Motor neuron (in vitro differentiated cells): Measurements from ENCODE around the gene NKX1-2. TPM values are rescaled to one million over a fixed set of nuclear protein-coding genes. Genes with fewer than 3 reads are reported as not detected.

Source experiments
- ATAC-seq, 8 experiments: fragments of 200-7000 bp; cut with Tn5 transposase; replicated peaks in 6 of 8; 2 replicates each; pipeline ENCODE4 v1.8.0; 2021; ENCODE audit warnings: mild to moderate bottlenecking in 8 of 8, moderate library complexity in 8 of 8
- H3K27ac ChIP-seq, 2 donors: fragments of 250-450 bp; sonication (Bioruptor Pico); 2 replicates each; pipeline ENCODE4 v1.9.0; 2021; ENCODE audit warnings: antibody characterized with exemption in 2 of 2, mild to moderate bottlenecking in 2 of 2, moderate library complexity in 1 of 2
- H3K4me1 ChIP-seq, 2 donors: fragments of 250-450 bp; sonication (Bioruptor Pico); replicated peaks in 1 of 2; 2 replicates each; pipeline ENCODE4 v1.6.1; 2021; ENCODE audit warnings: antibody characterized with exemption in 2 of 2, mild to moderate bottlenecking in 2 of 2, moderate library complexity in 1 of 2
- H3K4me3 ChIP-seq, 5 donors: fragments of 250-450 bp; sonication (Bioruptor Pico); 2 replicates each; pipeline ENCODE4 v1.9.0; 2021; ENCODE audit warnings: antibody characterized with exemption in 5 of 5, mild to moderate bottlenecking in 5 of 5, moderate library complexity in 4 of 5
- whole genome bisulfite sequencing, 10 experiments: fragments of 450-650 bp; shearing (Covaris generic); methylation state at CpG; one replicate each; pipeline ENCODE4 v1.0.0; 2022; 5-methylcytosine and 5-hydroxymethylcytosine counted together
- in situ Hi-C, 9 experiments: fragments of 400-800 bp; cut with MboI; loops; one replicate each; pipeline ENCODE4 v1.15.0; 2021; ENCODE audit warnings: low sequenced_read_pairs in 9 of 9, low pct_unique_long_range_greater_than_20kb in 2 of 9; ENCODE audit not compliant: unreplicated experiment in 9 of 9
- total RNA-seq, 8 experiments: library from RNA; unstranded; fragments of 300-600 nt; gene quantifications; 2 replicates each; pipeline versions ENCODE4 v1.2.3 to v1.2.4, GENCODE V29; 2022

The NKX1-2 gene
- total RNA-seq, 8 experiments from 2014 or later: 0.09 to 2.6 (median 0.25) TPM; not detected in 4

DNA sequence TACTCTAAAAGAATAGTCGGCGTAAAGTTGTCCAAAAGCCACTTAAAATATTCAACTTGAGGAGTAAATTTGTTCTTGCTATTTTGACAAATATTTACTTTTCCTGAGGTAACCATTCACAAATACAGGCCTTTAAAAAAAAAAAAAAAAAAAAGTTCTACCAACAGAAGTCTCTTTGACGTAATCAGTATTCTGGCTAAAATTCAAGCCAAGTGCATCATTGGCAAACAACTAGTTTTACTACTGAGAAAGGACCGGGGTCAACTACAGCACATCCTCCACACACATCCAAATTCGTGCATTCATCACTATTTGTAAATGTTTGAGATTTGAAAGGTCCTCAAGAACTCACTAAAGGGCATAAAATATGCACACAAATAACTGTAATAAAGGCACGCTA lies 33.1 kb downstream of the NKX1-2 start:
- ATAC-seq: no peak
- Histone ChIP-seq H3K4me1 (peaks cover 4 to 18% of the 10 kb centered on the region in 2 donors), H3K4me3 (no peak overlapping the region), H3K27ac (no peak overlapping the region)
- 42 to 96% (median 67%) methylated on average over 1 to 6 of the region's 6 CpGs for WGBS, 10 experiments
- in situ Hi-C loops: no loop called here

DNA sequence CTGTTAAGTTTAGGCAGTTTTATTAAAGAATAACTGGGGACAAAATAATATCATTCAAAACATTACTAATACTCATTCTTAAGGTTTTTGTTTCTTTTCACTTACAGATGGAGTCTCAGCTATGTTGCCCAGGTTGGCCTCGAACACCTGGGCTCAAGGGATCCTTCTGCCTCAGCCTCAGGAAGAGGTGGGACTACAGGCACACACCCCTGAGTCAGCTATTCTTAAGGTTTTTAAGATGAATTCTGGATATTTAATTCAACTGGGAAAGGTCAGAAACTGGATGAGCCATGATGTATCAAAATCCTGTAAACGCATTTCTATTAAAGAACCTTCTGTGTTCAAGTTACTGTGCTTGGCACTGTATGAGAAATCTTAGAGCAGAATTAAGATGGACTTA lies 34.6 kb downstream of the NKX1-2 start:
- H3K4me1 ChIP-seq: peaks cover 4 to 18% of the 10 kb centered on the region in 2 donors
- 50 to 100% (median 100%) methylated on average over 1 to 2 of the region's 2 CpGs; no CpG with 5 or more reads in 1 of the 10 experiments for WGBS, 10 experiments
- ATAC-seq: no peak
- H3K4me3 ChIP-seq: no peak overlapping the region
- H3K27ac ChIP-seq: no peak overlapping the region
- in situ Hi-C loops: no loop called here

DNA sequence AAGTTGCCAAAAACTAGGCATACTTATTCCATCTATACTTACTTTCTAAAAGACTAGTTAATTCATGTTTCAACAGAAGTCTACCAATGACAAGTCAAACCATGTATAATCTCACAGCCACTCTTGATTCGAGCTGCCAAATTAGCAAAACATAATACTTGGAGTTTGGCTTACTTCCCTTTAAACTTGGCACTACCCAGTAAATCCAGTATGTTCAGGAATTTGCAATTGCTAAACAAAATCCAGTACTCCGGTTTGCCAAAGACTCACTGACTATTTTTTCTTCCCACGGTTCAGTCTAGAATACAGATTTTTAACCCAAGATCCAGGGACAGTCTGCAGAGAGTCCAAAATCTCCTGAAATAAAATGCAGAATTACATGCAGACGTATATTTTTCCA lies 35.8 kb downstream of the NKX1-2 start:
- 7 to 100% (median 78%) methylated on average over 1 to 4 of the region's 4 CpGs for WGBS, 10 experiments

GRCh38 chr10:124409696-124410095 lies 40.1 kb downstream of the NKX1-2 start:
- Histone ChIP-seq H3K4me1 (no peaks in the 10 kb centered on the region), H3K27ac (no peak overlapping the region), H3K4me3 (no peak overlapping the region)
- in situ Hi-C loops: no loop called here
- ATAC-seq: no peak

More for the DNA sequence above, 35.8 kb downstream of the NKX1-2 start:
- Histone ChIP-seq H3K27ac (no peak overlapping the region), H3K4me1 (peaks cover 4 to 15% of the 10 kb centered on the region in 2 donors), H3K4me3 (no peak overlapping the region)
- ATAC-seq: no peak
- in situ Hi-C loops: no loop called here

GRCh38 chr10:124408357-124408756 lies 41.5 kb downstream of the NKX1-2 start:
- ATAC-seq: no peak
- no peak overlapping the region for H3K4me3 ChIP-seq
- WGBS, 10 experiments: 79 to 100% (median 100%) methylated on average over 1 to 2 of the region's 2 CpGs
- H3K27ac ChIP-seq: no peak overlapping the region
- no peaks in the 10 kb centered on the region for H3K4me1 ChIP-seq
- in situ Hi-C loops: no loop called here

DNA sequence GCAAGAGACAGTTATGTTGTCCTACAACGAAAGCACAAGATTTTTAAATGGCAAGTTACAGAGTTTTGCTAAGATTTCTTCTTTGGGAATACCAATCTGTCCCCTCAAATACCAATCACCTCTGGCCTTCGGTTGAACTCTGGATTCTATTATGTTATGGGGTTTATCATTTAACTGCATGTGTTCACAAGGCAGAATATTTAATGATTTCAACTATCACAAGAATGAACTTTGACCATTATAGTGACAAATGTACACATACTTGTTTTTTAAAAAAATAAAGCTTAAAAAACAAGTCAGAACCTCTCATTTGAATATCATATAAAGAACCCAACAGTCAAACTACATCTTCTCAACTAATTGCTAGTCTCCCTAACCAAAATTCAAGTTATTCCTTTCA lies 42.4 kb downstream of the NKX1-2 start:
- no peak for ATAC-seq
- Histone ChIP-seq H3K4me1 (no peaks in the 10 kb centered on the region), H3K27ac (no peak overlapping the region), H3K4me3 (no peak overlapping the region)
- in situ Hi-C loops: no loop called here
- 78 to 100% (median 94%) methylated on average over 1 to 2 of the region's 2 CpGs; no CpG with 5 or more reads in 1 of the 10 experiments for whole genome bisulfite sequencing, 10 experiments

DNA sequence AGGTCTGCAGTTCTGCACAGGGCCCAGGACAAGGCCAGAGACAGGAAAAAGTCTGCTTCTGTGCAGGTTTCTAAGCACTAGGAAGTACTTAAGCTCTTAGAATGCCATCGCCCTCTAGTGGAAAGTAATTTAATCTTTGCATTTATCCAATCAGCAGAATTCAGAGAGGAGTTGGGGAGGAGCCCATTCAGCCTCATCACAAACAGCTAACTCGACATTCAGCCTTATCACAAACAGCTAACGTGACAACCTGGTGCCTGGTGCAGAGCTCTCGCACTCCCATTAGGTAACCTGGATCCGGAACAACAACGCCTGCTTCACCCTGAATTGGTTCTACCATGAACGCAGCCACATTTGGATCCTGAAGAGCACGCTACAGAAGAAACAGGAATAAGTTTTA lies 46.3 kb downstream of the NKX1-2 start:
- WGBS, 10 experiments: 0 to 100% (median 63%) methylated on average over 1 to 8 of the region's 8 CpGs; no CpG with 5 or more reads in 2 of the 10 experiments
- in situ Hi-C loops: no loop called here
- H3K4me3 ChIP-seq: no peak overlapping the region
- peak; percentile 51 to 99 (median 82) for ATAC-seq
- H3K4me1 ChIP-seq: no peaks in the 10 kb centered on the region
- no peak overlapping the region for H3K27ac ChIP-seq

DNA sequence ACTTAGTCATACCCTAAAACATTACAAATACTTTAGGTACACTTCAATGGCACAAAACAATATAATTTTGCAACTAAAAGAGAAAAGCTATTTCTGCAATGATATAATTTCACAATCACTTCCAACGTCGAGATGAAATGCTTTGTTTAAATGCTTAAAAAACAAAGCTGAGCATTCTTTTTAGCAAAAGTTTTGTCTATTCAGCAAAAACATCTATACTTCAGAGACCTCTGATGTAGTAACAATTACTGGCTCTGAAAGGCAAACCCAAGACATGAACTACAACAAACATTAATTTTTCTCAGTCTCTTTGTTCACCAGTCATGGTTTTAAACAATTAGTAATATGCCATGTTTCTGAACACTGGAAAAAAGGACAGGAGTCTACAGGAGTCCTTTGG lies 47.6 kb downstream of the NKX1-2 start:
- in situ Hi-C loops: no loop called here
- no peak overlapping the region for H3K27ac ChIP-seq
- WGBS, 10 experiments: 81 to 100% (median 96%) methylated on average over 1 to 2 of the region's 2 CpGs; no CpG with 5 or more reads in 2 of the 10 experiments

DNA sequence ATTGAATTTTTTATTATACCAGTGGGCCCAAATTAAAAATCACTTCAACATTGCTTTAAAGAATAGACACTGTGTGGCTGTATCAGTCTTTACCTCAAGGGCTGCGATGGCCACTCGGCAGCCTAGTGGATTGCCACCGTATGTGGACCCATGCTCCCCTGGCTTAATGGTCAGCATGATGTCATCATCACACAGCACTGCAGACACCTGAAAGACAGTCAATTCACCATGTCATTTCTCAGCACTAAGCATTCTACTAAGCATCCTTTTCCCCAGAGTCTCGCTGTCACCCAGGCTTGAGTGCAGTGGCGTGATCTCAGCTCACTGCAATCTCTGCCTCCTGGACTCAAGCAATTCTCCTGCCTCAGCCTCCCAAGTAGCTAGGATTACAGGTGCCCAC lies 48.2 kb downstream of the NKX1-2 start:
- ATAC-seq: peak in 1 of 8 experiments; percentile 39
- Histone ChIP-seq H3K4me1 (no peaks in the 10 kb centered on the region), H3K4me3 (no peak overlapping the region), H3K27ac (no peak overlapping the region)
- in situ Hi-C loops: no loop called here
- 94 to 100% (median 100%) methylated on average over 1 to 5 of the region's 5 CpGs; no CpG with 5 or more reads in 4 of the 10 experiments for WGBS, 10 experiments

More for the DNA sequence above, 47.6 kb downstream of the NKX1-2 start:
- H3K4me1 ChIP-seq: no peaks in the 10 kb centered on the region
- no peak overlapping the region for H3K4me3 ChIP-seq
- ATAC-seq: no peak

Other genes with a start within 250 kb of the NKX1-2 start
- 100 to 1,000 TPM in 2 of 8 experiments, 10 to 100 TPM in 6; 52.9 to 112 (median 64.7) TPM for gene OAT, start 31.1 kb downstream of the NKX1-2 start, total RNA-seq
- 10 to 100 TPM in 1 of 8 experiments, 1 to 10 TPM in 7; 3.4 to 14.5 (median 8.6) TPM for gene LHPP, start 11.8 kb upstream of the NKX1-2 start, total RNA-seq